GM19328 (cell line): ENCODE measurements around the gene SPECC1L.

Experiments used
- ATAC-seq: cut with Tn5 transposase; IDR thresholded peaks from one replicate; pipeline ENCODE4 v1.9.1; 2021; ENCODE audit warnings: mild to moderate bottlenecking, moderate library complexity; ENCODE audit not compliant: unreplicated experiment

SPECC1L gene

GRCh38 chr22:24440270-24440717, 169.7 kb downstream of the SPECC1L start:
- no peak for ATAC-seq

GRCh38 chr22:24440718-24441405, 170.2 kb downstream of the SPECC1L start:
- no peak for ATAC-seq

GRCh38 chr22:24441406-24442351, 171.0 kb downstream of the SPECC1L start:
- ATAC-seq: no peak

GRCh38 chr22:24442352-24442744, 171.7 kb downstream of the SPECC1L start:
- ATAC-seq: no peak

GRCh38 chr22:24443668-24444067, 173.0 kb downstream of the SPECC1L start:
- ATAC-seq: no peak

GRCh38 chr22:24444251-24444650, 173.6 kb downstream of the SPECC1L start:
- ATAC-seq: no peak

- no peak for ATAC-seq
These were observed 174.3 kb downstream of the SPECC1L start for GRCh38 chr22:24444729-24445466.

GRCh38 chr22:24445481-24446259, 175.0 kb downstream of the SPECC1L start:
- ATAC-seq: no peak

- no peak for ATAC-seq
These were observed 175.6 kb downstream of the SPECC1L start for GRCh38 chr22:24446260-24446611.

GRCh38 chr22:24450610-24451009, 180.0 kb downstream of the SPECC1L start:
- ATAC-seq: no peak

GRCh38 chr22:24451162-24451561, 180.5 kb downstream of the SPECC1L start:
- no peak for ATAC-seq

- ATAC-seq: no peak
These were observed 183.2 kb downstream of the SPECC1L start for GRCh38 chr22:24453853-24454252.

- no peak for ATAC-seq
These were observed 184.4 kb downstream of the SPECC1L start for GRCh38 chr22:24455039-24455438.

- no peak for ATAC-seq
These were observed 185.3 kb downstream of the SPECC1L start for GRCh38 chr22:24455751-24456426.

GRCh38 chr22:24457894-24458420, 187.3 kb downstream of the SPECC1L start:
- ATAC-seq: no peak

GRCh38 chr22:24459911-24460310, 189.3 kb downstream of the SPECC1L start:
- no peak for ATAC-seq

- no peak for ATAC-seq
These were observed 189.9 kb downstream of the SPECC1L start for GRCh38 chr22:24460418-24461089.

- ATAC-seq: no peak
These were observed 192.6 kb downstream of the SPECC1L start for GRCh38 chr22:24463071-24463760.

GRCh38 chr22:24465566-24465965, 194.9 kb downstream of the SPECC1L start:
- ATAC-seq: no peak
